GM19193 (cell line): ENCODE results near the gene PTN.

Experiments
- POLR2A ChIP-seq: IDR thresholded peaks from 4 replicates; pipeline ENCODE4 v1.6.1; 2011; ENCODE audit not compliant: insufficient read depth, insufficient read length; ENCODE audit errors: extremely low read depth

Gene PTN

GRCh38 chr7:137297551-137298463 is 45.7 kb downstream of the PTN start:
- no peak for TF ChIP-seq POLR2A

- no peak for TF ChIP-seq POLR2A
Observed at GRCh38 chr7:137296576-137296975, 47.0 kb downstream of the PTN start.

GRCh38 chr7:137295739-137296324 is 47.7 kb downstream of the PTN start:
- no peak for TF ChIP-seq POLR2A

GRCh38 chr7:137289101-137289500 is 54.4 kb downstream of the PTN start:
- TF ChIP-seq POLR2A = no peak

- no peak for TF ChIP-seq POLR2A
Observed at GRCh38 chr7:137287651-137288258, 55.8 kb downstream of the PTN start.

- TF ChIP-seq POLR2A = no peak
Observed at GRCh38 chr7:137283153-137283552, 60.4 kb downstream of the PTN start.

GRCh38 chr7:137282043-137282442 is 61.5 kb downstream of the PTN start:
- no peak for TF ChIP-seq POLR2A

GRCh38 chr7:137276189-137276588 is 67.3 kb downstream of the PTN start:
- TF ChIP-seq POLR2A = no peak

- TF ChIP-seq POLR2A = no peak
Observed at GRCh38 chr7:137272249-137272648, 71.3 kb downstream of the PTN start.

- no peak for TF ChIP-seq POLR2A
Observed at GRCh38 chr7:137269240-137269639, 74.3 kb downstream of the PTN start.

GRCh38 chr7:137266764-137267163 is 76.8 kb downstream of the PTN start:
- TF ChIP-seq POLR2A = no peak

GRCh38 chr7:137262599-137262998 is 80.9 kb downstream of the PTN start:
- no peak for TF ChIP-seq POLR2A

GRCh38 chr7:137258552-137258951 is 85.0 kb downstream of the PTN start:
- TF ChIP-seq POLR2A = no peak

GRCh38 chr7:137254766-137255165 is 88.8 kb downstream of the PTN start:
- no peak for TF ChIP-seq POLR2A

GRCh38 chr7:137245890-137246289 is 97.6 kb downstream of the PTN start:
- no peak for TF ChIP-seq POLR2A

GRCh38 chr7:137245186-137245585 is 98.3 kb downstream of the PTN start:
- TF ChIP-seq POLR2A = no peak
